Stimulated activated CD4-positive, alpha-beta T cell treated with anti-CD3 and anti-CD28 coated beads, Interleukin-12 subunit alpha, Interleukin-12 subunit beta, amount 100 ng/mL, for 48 hours (primary cell): ENCODE measurements around the gene TXLNB.
"Not testable (repeated sequence)": the region's sequence is repeated elsewhere in the genome, so short reads cannot be mapped to it uniquely, and the experiment has no call there.

Experiments
- DNase-seq, 3 donors: peaks; one replicate each; pipeline ENCODE4 v3.0.0-alpha.2; 2020; ENCODE audit warnings: low read depth in 2 of 3, low spot score in 1 of 3

TXLNB gene

GRCh38 chr6:139240161-139241010, 51.4 kb downstream of the TXLNB start:
- DNase-seq: no peak

- DNase-seq: no peak
Measured at GRCh38 chr6:139239064-139239463, 52.7 kb downstream of the TXLNB start.

GRCh38 chr6:139236105-139236504, 55.7 kb downstream of the TXLNB start:
- no peak for DNase-seq

- no peak for DNase-seq
Measured at GRCh38 chr6:139235661-139236060, 56.1 kb downstream of the TXLNB start.

GRCh38 chr6:139234193-139234592, 57.6 kb downstream of the TXLNB start:
- not testable (repeated sequence) for DNase-seq

GRCh38 chr6:139231206-139231605, 60.6 kb downstream of the TXLNB start:
- DNase-seq: no peak

- no peak for DNase-seq
Measured at GRCh38 chr6:139230391-139230840, 61.4 kb downstream of the TXLNB start.

- DNase-seq: not testable (repeated sequence)
Measured at GRCh38 chr6:139228387-139228786, 63.4 kb downstream of the TXLNB start.

GRCh38 chr6:139219746-139220145, 72.1 kb downstream of the TXLNB start:
- DNase-seq: no peak

- DNase-seq: peak; percentile 47 to 66 (median 62)
Measured at GRCh38 chr6:139219271-139219729, 72.5 kb downstream of the TXLNB start.

- DNase-seq: not testable (repeated sequence)
Measured at GRCh38 chr6:139212460-139212859, 79.3 kb downstream of the TXLNB start.

- DNase-seq: not testable (repeated sequence)
Measured at GRCh38 chr6:139210766-139211165, 81.0 kb downstream of the TXLNB start.

GRCh38 chr6:139205843-139206242, 86.0 kb downstream of the TXLNB start:
- DNase-seq: no peak

GRCh38 chr6:139204978-139205377, 86.8 kb downstream of the TXLNB start:
- no peak for DNase-seq

GRCh38 chr6:139201378-139201777, 90.4 kb downstream of the TXLNB start:
- no peak for DNase-seq

GRCh38 chr6:139198529-139199288, 93.1 kb downstream of the TXLNB start:
- DNase-seq: no peak

GRCh38 chr6:139194740-139195139, 97.1 kb downstream of the TXLNB start:
- no peak for DNase-seq
